Endodermal cell (in vitro differentiated cells): Measurements from ENCODE around the gene TRAIP. TPM values are rescaled to one million over a fixed set of nuclear protein-coding genes. Genes with fewer than 3 reads are reported as not detected.

Experiments
- DNase-seq: peaks from one replicate; pipeline ENCODE4 v3.0.0-alpha.2; 2017
- H3K27ac ChIP-seq: 2 replicates; pipeline ENCODE4 v1.5.1; 2013; ENCODE audit warnings: mild to moderate bottlenecking, low read depth, low read length, moderate library complexity
- H3K27me3 ChIP-seq: 2 replicates; pipeline ENCODE4 v1.6.1; 2013; ENCODE audit warnings: mild to moderate bottlenecking, low read length, moderate library complexity; ENCODE audit not compliant: insufficient read depth, control insufficient read depth, poor library complexity, severe bottlenecking
- H3K36me3 ChIP-seq: 2 replicates; pipeline ENCODE4 v1.7.0; 2013; ENCODE audit warnings: mild to moderate bottlenecking, low read length, moderate library complexity; ENCODE audit not compliant: control insufficient read depth, insufficient read depth
- H3K4me1 ChIP-seq: one replicate; pipeline ENCODE4 v1.7.0; 2013; ENCODE audit warnings: low read length; ENCODE audit not compliant: control insufficient read depth, insufficient read depth
- H3K4me3 ChIP-seq: 2 replicates; pipeline ENCODE4 v1.5.1; 2013; ENCODE audit warnings: mild to moderate bottlenecking, low read length, moderate library complexity
- H3K9ac ChIP-seq: 2 replicates; pipeline ENCODE4 v1.6.1; 2013; ENCODE audit warnings: mild to moderate bottlenecking, low read length, moderate library complexity; ENCODE audit not compliant: poor library complexity, severe bottlenecking; ENCODE audit errors: extremely low read depth
- H3K9me3 ChIP-seq: 2 replicates; pipeline ENCODE4 v1.6.1; 2013; ENCODE audit warnings: mild to moderate bottlenecking, low read length, moderate library complexity; ENCODE audit not compliant: control insufficient read depth
- H3K27ac Mint-ChIP-seq: 2 replicates; pipeline ENCODE4 v1.8.0; 2020; ENCODE audit warnings: mixed read lengths
- H3K27me3 Mint-ChIP-seq: 2 replicates; pipeline ENCODE4 v1.8.0; 2021; ENCODE audit warnings: mild to moderate bottlenecking, mixed read lengths; ENCODE audit not compliant: insufficient read depth
- H3K36me3 Mint-ChIP-seq: 2 replicates; pipeline ENCODE4 v1.8.0; 2020; ENCODE audit warnings: low read depth, mixed read lengths
- H3K4me1 Mint-ChIP-seq: 2 replicates; pipeline ENCODE4 v1.8.0; 2020; ENCODE audit warnings: mixed read lengths
- H3K4me3 Mint-ChIP-seq: 2 replicates; pipeline ENCODE4 v1.8.0; 2020; ENCODE audit warnings: mild to moderate bottlenecking, moderate library complexity, mixed read lengths
- H3K9me3 Mint-ChIP-seq: 2 replicates; pipeline ENCODE4 v1.8.0; 2020; ENCODE audit warnings: mild to moderate bottlenecking, mixed read lengths
- WGBS, 2 experiments: methylation state at CpG; one replicate each; pipeline versions ENCODE4 v1.1.5 to v1.1.7; 2013; ENCODE audit warnings: missing lambda C conversion rate in 2 of 2, mixed read lengths in 1 of 2; ENCODE audit not compliant: insufficient coverage in 1 of 2, insufficient read length in 1 of 2; 5-methylcytosine and 5-hydroxymethylcytosine counted together
- total RNA-seq, 2 donors: library from RNA; stranded (reverse); fragmentation: NEBNext Ultra II Directional in 1 of 2; extraction: Animal tissue kit (Norgen Biotek cat#: 25700) in 1 of 2; gene quantifications; 2 replicates in 1 of 2; 3 replicates in 1 of 2; pipeline ENCODE4 v1.2.1, GENCODE V29; 2021
- TF ChIP-seq, protein P1 (sequence below): fragments of 200-600 bp; sonication (generic); conservative IDR thresholded peaks from 2 replicates; pipeline ENCODE4 v1.5.0; 2021; ENCODE audit warnings: antibody characterized with exemption, mild to moderate bottlenecking

TRAIP gene
- total RNA-seq, 2 donors from 2014 or later, result 22.3 to 32.8 TPM

DNA sequence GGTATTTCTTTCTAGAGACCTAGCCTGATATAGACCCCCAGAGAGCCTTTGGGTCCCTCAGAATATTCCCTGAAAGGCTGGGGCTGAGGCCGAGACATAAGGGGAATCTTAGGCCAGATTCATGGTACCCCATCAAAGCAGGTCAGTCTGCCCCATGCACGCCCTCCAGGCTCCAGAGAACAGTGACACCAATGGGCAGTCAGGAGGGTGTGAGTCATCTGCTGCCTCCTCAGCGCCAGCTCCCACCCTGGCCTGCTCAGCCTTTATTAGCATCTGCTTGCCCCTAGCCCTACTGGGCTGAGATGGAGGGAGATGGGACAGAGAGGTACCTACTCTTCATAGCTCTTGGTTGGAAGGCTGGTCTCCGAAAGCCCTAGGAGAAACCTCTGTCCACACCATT lies 27.6 kb upstream of the TRAIP start:
- TF ChIP-seq, protein P1, sequence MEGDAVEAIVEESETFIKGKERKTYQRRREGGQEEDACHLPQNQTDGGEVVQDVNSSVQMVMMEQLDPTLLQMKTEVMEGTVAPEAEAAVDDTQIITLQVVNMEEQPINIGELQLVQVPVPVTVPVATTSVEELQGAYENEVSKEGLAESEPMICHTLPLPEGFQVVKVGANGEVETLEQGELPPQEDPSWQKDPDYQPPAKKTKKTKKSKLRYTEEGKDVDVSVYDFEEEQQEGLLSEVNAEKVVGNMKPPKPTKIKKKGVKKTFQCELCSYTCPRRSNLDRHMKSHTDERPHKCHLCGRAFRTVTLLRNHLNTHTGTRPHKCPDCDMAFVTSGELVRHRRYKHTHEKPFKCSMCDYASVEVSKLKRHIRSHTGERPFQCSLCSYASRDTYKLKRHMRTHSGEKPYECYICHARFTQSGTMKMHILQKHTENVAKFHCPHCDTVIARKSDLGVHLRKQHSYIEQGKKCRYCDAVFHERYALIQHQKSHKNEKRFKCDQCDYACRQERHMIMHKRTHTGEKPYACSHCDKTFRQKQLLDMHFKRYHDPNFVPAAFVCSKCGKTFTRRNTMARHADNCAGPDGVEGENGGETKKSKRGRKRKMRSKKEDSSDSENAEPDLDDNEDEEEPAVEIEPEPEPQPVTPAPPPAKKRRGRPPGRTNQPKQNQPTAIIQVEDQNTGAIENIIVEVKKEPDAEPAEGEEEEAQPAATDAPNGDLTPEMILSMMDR, result no peak
- no peaks in the 10 kb centered on the region for H3K27me3 Mint-ChIP-seq
- no peaks in the 10 kb centered on the region for H3K9me3 ChIP-seq
- no peaks in the 10 kb centered on the region for H3K36me3 ChIP-seq
- H3K36me3 Mint-ChIP-seq, result no peaks in the 10 kb centered on the region
- H3K9me3 Mint-ChIP-seq, result no peaks in the 10 kb centered on the region
- H3K27me3 ChIP-seq, result no peaks in the 10 kb centered on the region
- no peak overlapping the region for H3K4me3 ChIP-seq
- WGBS, 2 experiments, result 91 to 100% methylated on average over 3 to 4 of the region's 4 CpGs
- peaks cover 10% of the 10 kb centered on the region for H3K4me1 ChIP-seq
- H3K4me1 Mint-ChIP-seq, result peaks cover 8% of the 10 kb centered on the region
- H3K9ac ChIP-seq, result no peak overlapping the region
- no peak overlapping the region for H3K27ac ChIP-seq
- no peak for DNase-seq
- no peak overlapping the region for H3K27ac Mint-ChIP-seq
- no peak overlapping the region for H3K4me3 Mint-ChIP-seq

DNA sequence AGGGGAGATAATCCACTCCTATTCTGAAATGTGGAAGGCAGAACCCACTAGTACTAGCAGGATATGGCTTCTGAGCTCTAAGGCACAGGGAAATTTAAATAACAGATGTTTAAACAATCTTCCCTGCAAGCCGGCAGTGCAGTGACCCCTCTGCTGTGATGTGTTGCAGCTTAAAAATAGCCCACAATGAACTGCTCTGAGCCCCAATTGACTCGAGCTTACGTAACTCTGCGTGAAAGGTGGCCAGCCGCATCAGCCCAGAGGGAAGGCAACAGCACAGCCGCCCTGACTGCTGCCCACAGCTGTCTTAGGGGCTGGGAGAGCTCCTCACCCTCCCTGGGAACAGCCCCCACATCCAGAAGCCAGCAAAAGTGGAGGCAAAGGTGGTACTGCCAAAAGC lies 25.8 kb upstream of the TRAIP start:
- H3K9me3 Mint-ChIP-seq, result no peaks in the 10 kb centered on the region
- Histone ChIP-seq H3K4me1 (peaks cover 10% of the 10 kb centered on the region), H3K27ac (no peak overlapping the region), H3K36me3 (no peaks in the 10 kb centered on the region), H3K4me3 (no peak overlapping the region), H3K27me3 (no peaks in the 10 kb centered on the region), H3K9me3 (no peaks in the 10 kb centered on the region), H3K9ac (no peak overlapping the region)
- no peaks in the 10 kb centered on the region for H3K27me3 Mint-ChIP-seq
- H3K36me3 Mint-ChIP-seq, result no peaks in the 10 kb centered on the region
- H3K27ac Mint-ChIP-seq, result no peak overlapping the region
- peaks cover 8% of the 10 kb centered on the region for H3K4me1 Mint-ChIP-seq
- DNase-seq, result no peak
- H3K4me3 Mint-ChIP-seq, result no peak overlapping the region
- WGBS, 2 experiments, result 79 to 80% methylated on average over 6 of the region's 6 CpGs
- TF ChIP-seq, protein P1, result no peak

DNA sequence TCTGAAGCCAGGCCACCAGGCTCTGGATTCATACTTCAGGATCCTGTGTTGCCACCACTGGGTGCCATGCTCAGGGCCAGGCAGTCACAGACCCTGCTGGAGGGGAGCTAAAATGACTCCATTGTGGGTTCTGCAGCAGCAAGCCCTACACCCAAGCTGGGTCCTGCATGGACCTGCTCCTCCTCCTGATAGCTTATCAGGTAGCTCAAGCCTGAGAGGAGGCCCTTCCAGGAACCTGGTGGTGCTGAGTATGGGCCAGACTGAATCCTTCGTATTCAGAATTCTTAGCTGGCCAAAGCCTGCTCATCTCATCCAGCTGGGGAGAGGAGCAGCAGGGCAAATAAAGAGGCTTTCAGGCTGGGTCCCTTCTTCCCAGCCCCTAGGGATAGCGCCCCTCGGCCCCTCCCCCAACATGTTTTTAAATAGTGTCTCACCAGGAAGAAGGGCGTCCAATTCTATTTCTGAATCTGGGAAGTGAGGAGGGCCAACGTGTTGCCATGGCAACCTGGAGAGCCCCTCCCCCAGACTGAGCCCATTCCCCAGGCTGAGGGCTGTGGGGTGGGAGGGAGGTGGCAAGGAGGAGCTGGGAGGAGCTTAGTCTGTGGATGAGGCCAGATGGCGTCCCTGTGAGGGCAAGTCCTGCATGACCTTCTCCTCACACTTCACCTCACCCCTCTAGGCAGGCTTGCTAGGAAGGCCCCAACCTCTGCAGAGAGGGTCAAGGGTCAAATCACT lies 24.4 kb upstream of the TRAIP start:
- peak; percentile 68 for DNase-seq
- TF ChIP-seq, protein P1, result peak; percentile 22
- H3K4me3 ChIP-seq, result no peak overlapping the region

More for the DNA sequence above, 24.4 kb upstream of the TRAIP start:
- Histone ChIP-seq H3K36me3 (no peaks in the 10 kb centered on the region), H3K9ac (no peak overlapping the region), H3K27me3 (no peaks in the 10 kb centered on the region), H3K9me3 (no peaks in the 10 kb centered on the region), H3K4me1 (peaks cover 10% of the 10 kb centered on the region), H3K27ac (peak overlapping the region; percentile 27)
- no peaks in the 10 kb centered on the region for H3K9me3 Mint-ChIP-seq
- no peaks in the 10 kb centered on the region for H3K36me3 Mint-ChIP-seq
- 28 to 48% methylated on average over 2 to 6 of the region's 6 CpGs for WGBS, 2 experiments
- no peaks in the 10 kb centered on the region for H3K27me3 Mint-ChIP-seq
- peaks cover 8% of the 10 kb centered on the region for H3K4me1 Mint-ChIP-seq
- no peak overlapping the region for H3K4me3 Mint-ChIP-seq
- no peak overlapping the region for H3K27ac Mint-ChIP-seq
